ENCODE measurements around the gene ZNF775. TPM values are rescaled to one million over a fixed set of nuclear protein-coding genes. Genes with fewer than 3 reads are reported as not detected.

ZNF775 gene
- total RNA-seq, 1 donor from 2014 or later = 4.5 TPM

- H3K4me3 ChIP-seq = no peak overlapping the region
- H3K9me3 ChIP-seq = no peaks in the 10 kb centered on the region
- H3K36me3 ChIP-seq = peaks cover 11% of the 10 kb centered on the region
- TF ChIP-seq, protein P1, sequence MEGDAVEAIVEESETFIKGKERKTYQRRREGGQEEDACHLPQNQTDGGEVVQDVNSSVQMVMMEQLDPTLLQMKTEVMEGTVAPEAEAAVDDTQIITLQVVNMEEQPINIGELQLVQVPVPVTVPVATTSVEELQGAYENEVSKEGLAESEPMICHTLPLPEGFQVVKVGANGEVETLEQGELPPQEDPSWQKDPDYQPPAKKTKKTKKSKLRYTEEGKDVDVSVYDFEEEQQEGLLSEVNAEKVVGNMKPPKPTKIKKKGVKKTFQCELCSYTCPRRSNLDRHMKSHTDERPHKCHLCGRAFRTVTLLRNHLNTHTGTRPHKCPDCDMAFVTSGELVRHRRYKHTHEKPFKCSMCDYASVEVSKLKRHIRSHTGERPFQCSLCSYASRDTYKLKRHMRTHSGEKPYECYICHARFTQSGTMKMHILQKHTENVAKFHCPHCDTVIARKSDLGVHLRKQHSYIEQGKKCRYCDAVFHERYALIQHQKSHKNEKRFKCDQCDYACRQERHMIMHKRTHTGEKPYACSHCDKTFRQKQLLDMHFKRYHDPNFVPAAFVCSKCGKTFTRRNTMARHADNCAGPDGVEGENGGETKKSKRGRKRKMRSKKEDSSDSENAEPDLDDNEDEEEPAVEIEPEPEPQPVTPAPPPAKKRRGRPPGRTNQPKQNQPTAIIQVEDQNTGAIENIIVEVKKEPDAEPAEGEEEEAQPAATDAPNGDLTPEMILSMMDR (IDR thresholded peaks at IDR 0.05) = no peak
- no peak for ATAC-seq
- H3K27me3 ChIP-seq (ENCODE audit: low read depth) = no peaks in the 10 kb centered on the region
- no peak for DNase-seq
- H3K4me1 ChIP-seq = peaks cover 29% of the 10 kb centered on the region
- H3K27ac ChIP-seq = peak overlapping the region; percentile 20
- intact Hi-C loops (cut with DNase I) = no loop called here
Observed at GRCh38 chr7:150365673-150366398, 13.3 kb upstream of the ZNF775 start.

- peaks cover 32% of the 10 kb centered on the region for H3K4me1 ChIP-seq
- DNase-seq = no peak
- H3K27me3 ChIP-seq (ENCODE audit: low read depth) = no peaks in the 10 kb centered on the region
- H3K4me3 ChIP-seq = peak overlapping the region; percentile 95
- TF ChIP-seq, protein P1 (IDR thresholded peaks at IDR 0.05) = no peak
- ATAC-seq = peak; percentile 76 to 88
- no peaks in the 10 kb centered on the region for H3K9me3 ChIP-seq
- intact Hi-C loops (cut with DNase I) = no loop called here
- peak overlapping the region; percentile 95 for H3K27ac ChIP-seq
- peaks cover 29% of the 10 kb centered on the region for H3K36me3 ChIP-seq
Observed at GRCh38 chr7:150367677-150368095, 11.4 kb upstream of the ZNF775 start.

GRCh38 chr7:150368096-150368883 lies 10.8 kb upstream of the ZNF775 start, which contains the start of gene REPIN1:
REPIN1 (plus strand) TSS chr7:150368822; CDS start chr7:150369712, 890 bp downstream.
- Histone ChIP-seq H3K4me1 (peaks cover 38% of the 10 kb centered on the region), H3K4me3 (peak within 1 kb of the TSS; percentile 95), H3K9me3 (no peaks in the 10 kb centered on the region), H3K27me3 (ENCODE audit: low read depth) (no peaks in the 10 kb centered on the region), H3K36me3 (peaks cover 35% of the 10 kb centered on the region), H3K27ac (peak within 1 kb of the TSS; percentile 95)
- TF ChIP-seq, protein P1 (IDR thresholded peaks at IDR 0.05) = no peak
- peak; percentile 92 to 94 for ATAC-seq
- DNase-seq = peak; percentile 95
- intact Hi-C loops (cut with DNase I) = no loop called here

DNA sequence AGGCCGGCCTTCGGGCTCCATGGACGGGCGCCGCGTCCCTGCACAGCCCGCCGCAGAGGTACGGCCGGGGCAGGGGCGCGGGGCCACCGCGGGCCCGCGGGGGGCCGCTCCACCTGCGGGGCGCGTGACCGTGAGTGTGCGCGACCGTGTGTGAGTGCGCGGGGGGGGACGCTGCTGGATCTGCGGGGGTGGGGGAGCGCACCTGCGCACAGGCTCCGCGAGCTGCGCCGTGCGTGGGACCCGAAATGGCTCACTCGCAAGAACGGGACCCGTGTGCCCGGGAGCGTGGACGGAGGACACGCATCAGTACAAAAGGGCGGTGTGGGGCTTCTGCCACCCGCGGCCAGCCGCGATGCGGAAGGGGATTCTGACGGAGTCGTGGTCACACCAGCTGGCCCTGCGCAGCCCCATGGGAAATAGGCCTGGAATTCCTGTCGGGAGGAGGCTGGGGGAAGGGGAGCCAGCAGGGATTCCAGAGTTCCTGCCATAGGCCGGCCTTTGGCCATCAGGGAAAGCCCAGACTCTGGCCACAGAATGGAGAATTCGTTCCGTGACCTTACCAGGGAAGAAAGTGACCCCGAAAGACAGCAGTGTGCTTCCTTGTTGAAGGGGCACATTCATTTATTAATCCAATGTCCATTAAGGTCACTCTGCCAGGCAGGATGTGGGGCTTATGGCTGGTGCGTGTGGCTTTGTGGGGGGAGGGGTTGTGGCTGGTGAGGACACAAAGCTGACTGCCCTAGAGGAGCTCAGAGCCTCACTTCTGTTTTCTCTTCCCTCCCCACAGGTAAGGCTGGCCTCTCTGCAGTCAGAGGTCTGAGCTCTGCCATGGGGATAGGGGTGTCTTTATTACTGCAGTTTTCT lies 10.0 kb upstream of the ZNF775 start:
- TF ChIP-seq, protein P1 (IDR thresholded peaks at IDR 0.05) = no peak
- ATAC-seq (peak; percentile 60 to 75), DNase-seq (peak; percentile 75)
- H3K27me3 ChIP-seq (ENCODE audit: low read depth) = no peaks in the 10 kb centered on the region
- H3K9me3 ChIP-seq = no peaks in the 10 kb centered on the region
- H3K27ac ChIP-seq = peak overlapping the region; percentile 95
- peaks cover 43% of the 10 kb centered on the region for H3K36me3 ChIP-seq
- H3K4me3 ChIP-seq = peak overlapping the region; percentile 95
- peaks cover 43% of the 10 kb centered on the region for H3K4me1 ChIP-seq
- intact Hi-C loops (cut with DNase I) = no loop called here
